HepG2 (cell line): ENCODE results near the gene CCDC88B. TPM values are rescaled to one million over a fixed set of nuclear protein-coding genes. Genes with fewer than 3 reads are reported as not detected.

Experiments
- BCLAF1 ChIP-seq: fragments of 450-650 bp; IDR thresholded peaks from 2 replicates; pipeline ENCODE4 v1.6.1; 2017; ENCODE audit warnings: mild to moderate bottlenecking
- MTA3 ChIP-seq: sonication (generic); formaldehyde crosslinking; IDR thresholded peaks from 2 replicates; pipeline ENCODE4 v1.4.0; 2020; ENCODE audit warnings: missing genetic modification reagents
- MYPOP ChIP-seq: sonication (generic); formaldehyde crosslinking; IDR thresholded peaks from 2 replicates; pipeline ENCODE4 v1.8.1; 2023; ENCODE audit warnings: mild to moderate bottlenecking, moderate library complexity, missing genetic modification reagents
- TOPORS ChIP-seq: sonication (generic); formaldehyde crosslinking; IDR thresholded peaks from 2 replicates; pipeline ENCODE4 v1.8.0; 2023; ENCODE audit warnings: mild to moderate bottlenecking, missing genetic modification reagents
- ZHX2 ChIP-seq, 2 experiments: sonication (generic) in 1 of 2; formaldehyde crosslinking in 1 of 2; IDR thresholded peaks; 2 replicates each; pipeline versions ENCODE4 v1.6.1 to v1.9.0; 2014 to 2022; ENCODE audit warnings: antibody characterized with exemption in 1 of 2, borderline replicate concordance in 1 of 2, inconsistent platforms in 1 of 2, low read depth in 1 of 2, missing genetic modification reagents in 1 of 2
- ZNF234 ChIP-seq: sonication (generic); formaldehyde crosslinking; conservative IDR thresholded peaks from 2 replicates; pipeline ENCODE4 v1.5.1; 2020; ENCODE audit warnings: mild to moderate bottlenecking, missing genetic modification reagents
- polyA plus RNA-seq, 8 experiments: library from polyadenylated mRNA; depleted of rRNA in 3 of 8; stranded (reverse) in 7 of 8; unstranded in 1 of 8; fragments of >200 nt; fragmentation: Illumina TruSeq in 4 of 8; extraction: Trizol in 4 of 8; gene quantifications; 2 replicates each; pipeline versions ENCODE4 v1.2.1 to v1.2.3, GENCODE V29; 2011 to 2016; ENCODE audit warnings: low read depth in 4 of 8, missing spikeins in 1 of 8, mixed read lengths in 1 of 8; ENCODE audit not compliant: insufficient read depth in 1 of 8
- total RNA-seq, 5 experiments: library from RNA; depleted of rRNA; stranded (reverse); fragments of >200 nt; fragmentation: Illumina TruSeq; extraction: Trizol; gene quantifications; 2 replicates each; pipeline ENCODE4 v1.2.3, GENCODE V29; 2016; ENCODE audit warnings: low read depth in 1 of 5
- TF ChIP-seq, protein P1 (sequence below): sonication (generic); formaldehyde crosslinking; conservative IDR thresholded peaks from 2 replicates; pipeline ENCODE4 v1.4.0; 2020; ENCODE audit warnings: missing genetic modification reagents
- TF ChIP-seq, protein P2 (sequence below): sonication (generic); formaldehyde crosslinking; IDR thresholded peaks from 2 replicates; pipeline ENCODE4 v1.5.0; 2020; ENCODE audit warnings: missing genetic modification reagents
- TF ChIP-seq, protein P3 (sequence below): sonication (generic); formaldehyde crosslinking; IDR thresholded peaks from 2 replicates; pipeline ENCODE4 v1.8.1; 2023; ENCODE audit warnings: mild to moderate bottlenecking, missing genetic modification reagents, borderline replicate concordance
- TF ChIP-seq, protein P4 (sequence below): sonication (generic); formaldehyde crosslinking; IDR thresholded peaks from 2 replicates; pipeline ENCODE4 v1.5.0; 2020; ENCODE audit warnings: missing genetic modification reagents, mild to moderate bottlenecking, borderline replicate concordance

CCDC88B gene
- total and polyA plus RNA-seq, 2 of the 13 experiments (the other 11 are each of a cell fraction or from before 2014, with no cell fraction given), result 3.6 to 4.8 TPM

DNA sequence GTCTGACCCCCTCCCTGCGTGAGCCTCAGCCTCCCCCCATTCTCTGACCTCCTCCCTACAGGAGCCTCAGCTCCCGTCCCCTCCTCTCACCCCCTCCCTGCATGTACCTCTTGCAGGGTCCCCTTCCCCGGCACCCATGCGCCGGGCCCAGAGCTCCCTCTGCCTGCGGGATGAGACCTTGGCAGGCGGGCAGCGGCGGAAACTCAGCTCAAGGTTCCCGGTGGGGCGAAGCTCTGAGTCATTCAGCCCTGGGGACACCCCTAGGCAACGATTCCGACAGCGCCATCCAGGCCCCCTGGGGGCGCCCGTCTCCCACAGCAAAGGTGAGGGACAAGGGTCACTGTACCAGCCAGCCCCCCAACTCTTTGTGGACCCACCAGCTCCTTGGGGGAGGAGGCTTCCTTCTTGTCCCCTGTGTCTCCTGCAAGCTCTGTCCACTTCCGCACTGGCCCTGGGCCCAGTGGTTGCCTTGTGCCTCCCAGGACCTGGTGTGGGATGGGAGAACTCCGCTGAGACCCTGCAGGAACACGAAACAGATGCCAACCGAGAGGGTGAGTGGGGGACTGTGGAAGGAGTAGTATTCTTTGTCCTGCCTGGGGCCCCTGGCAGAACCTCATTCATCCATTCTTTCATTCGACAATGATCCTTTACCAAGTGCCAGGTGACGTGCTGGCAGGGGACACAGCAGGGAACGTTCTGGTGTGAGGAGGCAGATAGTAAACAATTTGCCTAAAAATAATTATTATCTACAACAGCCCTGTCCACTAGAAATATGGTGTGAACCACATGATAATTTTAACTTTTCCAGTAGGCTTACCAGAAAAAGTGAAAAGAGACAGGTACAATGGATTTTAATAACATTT is 15.3 kb downstream of the CCDC88B start (continued):
- TF ChIP-seq, protein P1, sequence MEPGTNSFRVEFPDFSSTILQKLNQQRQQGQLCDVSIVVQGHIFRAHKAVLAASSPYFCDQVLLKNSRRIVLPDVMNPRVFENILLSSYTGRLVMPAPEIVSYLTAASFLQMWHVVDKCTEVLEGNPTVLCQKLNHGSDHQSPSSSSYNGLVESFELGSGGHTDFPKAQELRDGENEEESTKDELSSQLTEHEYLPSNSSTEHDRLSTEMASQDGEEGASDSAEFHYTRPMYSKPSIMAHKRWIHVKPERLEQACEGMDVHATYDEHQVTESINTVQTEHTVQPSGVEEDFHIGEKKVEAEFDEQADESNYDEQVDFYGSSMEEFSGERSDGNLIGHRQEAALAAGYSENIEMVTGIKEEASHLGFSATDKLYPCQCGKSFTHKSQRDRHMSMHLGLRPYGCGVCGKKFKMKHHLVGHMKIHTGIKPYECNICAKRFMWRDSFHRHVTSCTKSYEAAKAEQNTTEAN (CRISPR knock-in tag), result no peak
- TF ChIP-seq, protein P2, sequence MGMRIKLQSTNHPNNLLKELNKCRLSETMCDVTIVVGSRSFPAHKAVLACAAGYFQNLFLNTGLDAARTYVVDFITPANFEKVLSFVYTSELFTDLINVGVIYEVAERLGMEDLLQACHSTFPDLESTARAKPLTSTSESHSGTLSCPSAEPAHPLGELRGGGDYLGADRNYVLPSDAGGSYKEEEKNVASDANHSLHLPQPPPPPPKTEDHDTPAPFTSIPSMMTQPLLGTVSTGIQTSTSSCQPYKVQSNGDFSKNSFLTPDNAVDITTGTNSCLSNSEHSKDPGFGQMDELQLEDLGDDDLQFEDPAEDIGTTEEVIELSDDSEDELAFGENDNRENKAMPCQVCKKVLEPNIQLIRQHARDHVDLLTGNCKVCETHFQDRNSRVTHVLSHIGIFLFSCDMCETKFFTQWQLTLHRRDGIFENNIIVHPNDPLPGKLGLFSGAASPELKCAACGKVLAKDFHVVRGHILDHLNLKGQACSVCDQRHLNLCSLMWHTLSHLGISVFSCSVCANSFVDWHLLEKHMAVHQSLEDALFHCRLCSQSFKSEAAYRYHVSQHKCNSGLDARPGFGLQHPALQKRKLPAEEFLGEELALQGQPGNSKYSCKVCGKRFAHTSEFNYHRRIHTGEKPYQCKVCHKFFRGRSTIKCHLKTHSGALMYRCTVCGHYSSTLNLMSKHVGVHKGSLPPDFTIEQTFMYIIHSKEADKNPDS (CRISPR knock-in tag), result no peak
- TF ChIP-seq, protein P3, sequence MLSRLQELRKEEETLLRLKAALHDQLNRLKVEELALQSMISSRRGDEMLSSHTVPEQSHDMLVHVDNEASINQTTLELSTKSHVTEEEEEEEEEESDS (CRISPR knock-in tag), result no peak
- TF ChIP-seq, protein P4, sequence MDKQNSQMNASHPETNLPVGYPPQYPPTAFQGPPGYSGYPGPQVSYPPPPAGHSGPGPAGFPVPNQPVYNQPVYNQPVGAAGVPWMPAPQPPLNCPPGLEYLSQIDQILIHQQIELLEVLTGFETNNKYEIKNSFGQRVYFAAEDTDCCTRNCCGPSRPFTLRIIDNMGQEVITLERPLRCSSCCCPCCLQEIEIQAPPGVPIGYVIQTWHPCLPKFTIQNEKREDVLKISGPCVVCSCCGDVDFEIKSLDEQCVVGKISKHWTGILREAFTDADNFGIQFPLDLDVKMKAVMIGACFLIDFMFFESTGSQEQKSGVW (CRISPR knock-in tag), result no peak
- TF ChIP-seq ZHX2 (IDR thresholded peaks at IDR 0.05; ENCODE audit: low read depth), result no peak
- TF ChIP-seq ZHX2 (CRISPR knock-in tag; IDR thresholded peaks at IDR 0.05; ENCODE audit: borderline replicate concordance), result no peak
- no peak for TF ChIP-seq ZNF234 (CRISPR knock-in tag)
- TF ChIP-seq TOPORS (CRISPR knock-in tag), result no peak
- TF ChIP-seq BCLAF1, result no peak
- TF ChIP-seq MYPOP (CRISPR knock-in tag), result peak; percentile 43; the same call in 1 of the 2 replicates
- no peak for TF ChIP-seq MTA3
